Parathyroid adenoma (tissue), 2 donors: Measurements from ENCODE around the gene SLC8A1.

Source experiments
- H2AFZ ChIP-seq: fragments of 300-600 bp; sonication (generic); one replicate; pipeline ENCODE4 v1.7.0; 2017; ENCODE audit warnings: antibody characterized with exemption, mild to moderate bottlenecking
- H3K27ac ChIP-seq: fragments of 300-600 bp; sonication (generic); one replicate; pipeline ENCODE4 v1.7.0; 2017
- H3K27me3 ChIP-seq: fragments of 300-600 bp; sonication (generic); one replicate; pipeline ENCODE4 v1.7.0; 2017; ENCODE audit warnings: low read length; ENCODE audit not compliant: control insufficient read depth, insufficient read depth
- H3K36me3 ChIP-seq: fragments of 300-600 bp; sonication (generic); one replicate; pipeline ENCODE4 v1.7.0; 2017; ENCODE audit warnings: low read length; ENCODE audit not compliant: control insufficient read depth, insufficient read depth
- H3K4me1 ChIP-seq: fragments of 300-600 bp; sonication (generic); one replicate; pipeline ENCODE4 v1.7.0; 2017; ENCODE audit warnings: control low read depth
- H3K4me2 ChIP-seq: fragments of 300-600 bp; sonication (generic); one replicate; pipeline ENCODE4 v1.7.0; 2017; ENCODE audit warnings: low read length
- H3K4me3 ChIP-seq: fragments of 300-600 bp; sonication (generic); one replicate; pipeline ENCODE4 v1.7.0; 2017; ENCODE audit warnings: low read depth, low read length
- H3K79me2 ChIP-seq: fragments of 300-600 bp; sonication (generic); one replicate; pipeline ENCODE4 v1.7.0; 2017; ENCODE audit warnings: control low read depth
- H3K9ac ChIP-seq: fragments of 300-600 bp; sonication (generic); one replicate; pipeline ENCODE4 v1.7.0; 2017; ENCODE audit warnings: mild to moderate bottlenecking
- H3K9me3 ChIP-seq: fragments of 300-600 bp; sonication (generic); one replicate; pipeline ENCODE4 v1.7.0; 2017; ENCODE audit warnings: low read length; ENCODE audit not compliant: control insufficient read depth
- TF ChIP-seq, protein P1 (sequence below): fragments of 300-600 bp; sonication (generic); IDR thresholded peaks from one replicate; pipeline ENCODE4 v1.7.0; 2017; ENCODE audit warnings: antibody characterized with exemption, mild to moderate bottlenecking
- donor health status: primary hyperparathyroidism.

The SLC8A1 gene

DNA sequence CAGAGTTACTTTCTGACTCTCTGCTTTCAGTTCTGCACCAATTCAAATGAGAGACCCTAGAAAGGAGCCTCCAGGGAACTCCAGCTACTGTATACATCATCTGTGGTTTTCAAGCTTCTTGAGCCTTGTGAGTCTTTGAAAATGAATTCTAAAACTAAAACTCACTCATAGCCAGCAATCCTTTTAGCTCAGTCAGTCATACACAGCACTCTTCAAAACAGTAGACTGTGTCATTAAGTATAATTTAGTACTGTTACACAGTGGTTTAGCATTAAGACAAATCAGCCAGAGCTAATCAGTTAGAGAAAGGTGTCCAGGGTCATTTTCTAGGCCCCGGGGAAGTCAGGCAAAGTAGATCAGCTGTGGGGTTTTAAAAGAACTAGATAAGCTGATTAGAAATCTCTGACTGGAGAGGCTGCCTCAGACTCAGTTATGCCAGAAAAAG lies 350.7 kb downstream of the SLC8A1 start:
- no peaks in the 10 kb centered on the region for H3K4me1 ChIP-seq
- no peak overlapping the region for H3K27ac ChIP-seq
- no peaks in the 10 kb centered on the region for H3K9me3 ChIP-seq
- no peaks in the 10 kb centered on the region for H3K79me2 ChIP-seq
- H3K4me3 ChIP-seq: no peak overlapping the region
- no peaks in the 10 kb centered on the region for H3K27me3 ChIP-seq
- H2AFZ ChIP-seq: no peak overlapping the region
- H3K4me2 ChIP-seq: no peak overlapping the region
- TF ChIP-seq, protein P1, sequence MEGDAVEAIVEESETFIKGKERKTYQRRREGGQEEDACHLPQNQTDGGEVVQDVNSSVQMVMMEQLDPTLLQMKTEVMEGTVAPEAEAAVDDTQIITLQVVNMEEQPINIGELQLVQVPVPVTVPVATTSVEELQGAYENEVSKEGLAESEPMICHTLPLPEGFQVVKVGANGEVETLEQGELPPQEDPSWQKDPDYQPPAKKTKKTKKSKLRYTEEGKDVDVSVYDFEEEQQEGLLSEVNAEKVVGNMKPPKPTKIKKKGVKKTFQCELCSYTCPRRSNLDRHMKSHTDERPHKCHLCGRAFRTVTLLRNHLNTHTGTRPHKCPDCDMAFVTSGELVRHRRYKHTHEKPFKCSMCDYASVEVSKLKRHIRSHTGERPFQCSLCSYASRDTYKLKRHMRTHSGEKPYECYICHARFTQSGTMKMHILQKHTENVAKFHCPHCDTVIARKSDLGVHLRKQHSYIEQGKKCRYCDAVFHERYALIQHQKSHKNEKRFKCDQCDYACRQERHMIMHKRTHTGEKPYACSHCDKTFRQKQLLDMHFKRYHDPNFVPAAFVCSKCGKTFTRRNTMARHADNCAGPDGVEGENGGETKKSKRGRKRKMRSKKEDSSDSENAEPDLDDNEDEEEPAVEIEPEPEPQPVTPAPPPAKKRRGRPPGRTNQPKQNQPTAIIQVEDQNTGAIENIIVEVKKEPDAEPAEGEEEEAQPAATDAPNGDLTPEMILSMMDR: no peak
- H3K36me3 ChIP-seq: no peaks in the 10 kb centered on the region
- no peak overlapping the region for H3K9ac ChIP-seq

DNA sequence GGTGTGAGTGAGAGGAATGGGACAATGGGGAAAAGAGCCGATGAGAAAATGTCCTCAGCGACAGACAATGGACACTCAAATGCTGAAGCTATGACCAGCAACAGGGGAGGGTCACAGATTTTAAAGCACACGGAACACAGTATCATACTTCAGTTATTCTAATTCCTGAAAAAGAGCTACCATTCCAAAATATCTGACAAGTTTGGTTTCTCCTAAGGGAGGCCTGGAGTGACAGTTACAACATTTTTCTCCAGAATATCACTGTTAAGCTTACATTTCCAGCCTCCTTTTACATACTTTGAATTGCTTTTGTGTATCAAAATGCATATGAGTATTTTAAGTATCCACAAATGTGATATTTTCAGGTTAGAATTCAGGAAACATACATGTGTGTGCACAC lies 351.2 kb downstream of the SLC8A1 start:
- no peaks in the 10 kb centered on the region for H3K79me2 ChIP-seq
- TF ChIP-seq, protein P1: no peak
- no peak overlapping the region for H2AFZ ChIP-seq
- no peak overlapping the region for H3K27ac ChIP-seq
- no peak overlapping the region for H3K9ac ChIP-seq
- no peaks in the 10 kb centered on the region for H3K27me3 ChIP-seq
- H3K36me3 ChIP-seq: no peaks in the 10 kb centered on the region
- no peaks in the 10 kb centered on the region for H3K9me3 ChIP-seq
- H3K4me3 ChIP-seq: no peak overlapping the region
- H3K4me1 ChIP-seq: no peaks in the 10 kb centered on the region
- H3K4me2 ChIP-seq: no peak overlapping the region

DNA sequence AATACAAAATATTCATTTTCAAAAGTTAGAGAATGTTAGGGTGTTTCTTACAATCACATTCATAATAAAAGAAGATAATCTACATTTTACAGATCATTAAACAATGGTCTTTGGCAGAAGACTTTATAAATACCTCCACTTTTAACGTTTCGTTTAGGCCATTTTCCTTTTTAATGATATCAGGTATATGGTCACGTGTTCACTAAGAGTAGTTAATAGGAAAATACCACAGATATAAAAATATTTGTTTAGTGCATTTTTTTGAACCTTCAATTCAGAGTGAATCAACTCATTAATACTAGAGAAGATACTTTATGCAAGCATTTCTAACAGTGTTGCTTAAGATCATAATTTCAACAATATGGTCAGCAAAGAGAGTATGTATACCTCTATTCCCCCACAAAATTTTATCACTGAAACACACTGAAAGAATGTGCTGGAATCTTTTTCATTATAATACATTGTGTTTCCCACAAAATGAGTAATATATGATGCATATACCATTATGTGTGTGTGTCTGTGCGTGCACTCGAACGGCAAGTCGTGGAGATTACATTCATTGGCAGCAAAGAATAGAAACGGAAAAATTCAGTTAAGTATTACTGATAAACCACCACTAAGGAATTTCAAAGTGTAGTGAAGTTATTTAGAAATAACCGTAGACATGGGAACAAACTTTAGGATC lies 353.0 kb downstream of the SLC8A1 start:
- H3K9ac ChIP-seq: no peak overlapping the region
- H3K79me2 ChIP-seq: no peaks in the 10 kb centered on the region
- H3K9me3 ChIP-seq: no peaks in the 10 kb centered on the region
- no peak overlapping the region for H3K4me3 ChIP-seq
- no peak overlapping the region for H2AFZ ChIP-seq
- H3K36me3 ChIP-seq: no peaks in the 10 kb centered on the region
- peaks cover 4% of the 10 kb centered on the region for H3K4me1 ChIP-seq
- no peak overlapping the region for H3K4me2 ChIP-seq
- TF ChIP-seq, protein P1: no peak
- no peak overlapping the region for H3K27ac ChIP-seq
- H3K27me3 ChIP-seq: no peaks in the 10 kb centered on the region

DNA sequence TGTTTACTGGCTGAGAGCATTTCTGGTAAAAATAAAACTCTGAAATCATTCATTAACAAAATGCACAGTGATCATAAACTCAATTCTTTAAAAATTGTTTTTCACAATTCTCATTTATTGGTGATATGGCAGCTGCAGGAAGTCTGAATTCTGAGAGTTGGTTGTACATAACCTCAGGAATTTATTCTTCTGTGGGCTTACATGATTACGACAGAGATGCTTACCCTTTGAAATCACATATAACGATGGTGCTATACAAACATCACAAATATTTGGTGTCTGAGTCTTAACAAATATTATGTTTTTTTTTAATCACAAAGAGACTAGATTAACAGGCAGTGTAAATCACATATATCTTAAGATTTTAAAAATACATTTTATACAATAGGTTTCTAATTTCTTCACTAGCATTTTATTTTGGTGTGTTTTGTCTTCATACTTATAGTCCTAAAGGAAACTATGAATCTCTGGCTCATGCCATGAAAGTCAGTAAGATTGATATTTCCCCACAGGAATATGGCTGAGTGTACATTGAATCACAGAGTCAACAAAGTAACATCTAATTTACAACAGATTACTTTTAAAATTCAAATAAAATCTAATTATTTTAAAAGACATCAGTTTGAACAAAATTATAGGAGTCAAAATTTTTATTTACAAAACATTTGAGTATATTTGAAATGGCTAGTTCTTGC lies 354.1 kb downstream of the SLC8A1 start:
- Histone ChIP-seq H3K9ac (no peak overlapping the region), H3K27me3 (no peaks in the 10 kb centered on the region), H3K9me3 (no peaks in the 10 kb centered on the region), H3K4me1 (peaks cover 4% of the 10 kb centered on the region), H3K36me3 (no peaks in the 10 kb centered on the region), H3K4me3 (no peak overlapping the region), H3K4me2 (no peak overlapping the region), H3K27ac (no peak overlapping the region), H2AFZ (no peak overlapping the region), H3K79me2 (no peaks in the 10 kb centered on the region)
- TF ChIP-seq, protein P1: no peak

DNA sequence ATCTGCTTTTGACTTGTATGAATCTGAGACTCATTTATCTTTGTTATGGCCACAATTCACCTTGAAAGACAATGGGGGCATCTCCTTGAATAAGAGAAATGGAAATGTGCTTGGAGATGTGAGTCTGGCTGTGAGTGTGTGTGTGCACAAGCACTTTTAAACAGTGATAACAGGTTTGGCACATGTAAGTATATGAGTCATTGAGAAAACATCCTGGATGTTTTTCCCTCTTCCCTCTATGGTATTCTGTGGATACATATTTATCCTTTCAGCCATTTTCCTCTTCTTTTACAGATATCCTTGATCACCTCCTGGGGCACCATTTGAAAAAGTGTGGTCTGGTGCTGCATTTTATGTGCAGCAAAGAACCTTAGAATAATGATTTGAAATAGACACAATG lies 355.5 kb downstream of the SLC8A1 start:
- no peaks in the 10 kb centered on the region for H3K36me3 ChIP-seq
- peaks cover 4% of the 10 kb centered on the region for H3K4me1 ChIP-seq
- TF ChIP-seq, protein P1: no peak
- no peak overlapping the region for H3K27ac ChIP-seq
- no peak overlapping the region for H3K4me2 ChIP-seq
- no peak overlapping the region for H3K4me3 ChIP-seq
- no peak overlapping the region for H2AFZ ChIP-seq
- H3K9ac ChIP-seq: no peak overlapping the region
- no peaks in the 10 kb centered on the region for H3K27me3 ChIP-seq
- H3K79me2 ChIP-seq: no peaks in the 10 kb centered on the region
- H3K9me3 ChIP-seq: no peaks in the 10 kb centered on the region
